HCT116 (cell line): ENCODE data around the gene ABCD1. TPM values are rescaled to one million over a fixed set of nuclear protein-coding genes. Genes with fewer than 3 reads are reported as not detected.

Source experiments
- ATAC-seq: fragments of 200-7000 bp; cut with Tn5 transposase; 2 replicates; pipeline ENCODE4 v1.9.1; 2020; ENCODE audit warnings: mild to moderate bottlenecking, moderate library complexity
- BruUV-seq: library from RNA; stranded (reverse); fragments of 400-500 nt; replicated peaks from 2 replicates; lab custom pipeline; 2021; lab: Mats Ljungman, UMichigan
- CTCF ChIA-PET: fragments of 300-600 bp; sonication (Branson Sonifier 250); formaldehyde crosslinking; loops from one replicate; lab custom pipeline; 2021; ENCODE audit warnings: antibody characterized with exemption; lab: Charles Lee
- POLR2A ChIA-PET: fragments of 300-600, 350-600 bp; sonication (Branson Sonifier 250); formaldehyde crosslinking; loops from one replicate; lab custom pipeline; 2021; ENCODE audit warnings: antibody characterized with exemption; lab: Charles Lee
- RAD21 ChIA-PET, 2 experiments: fragments of 300-600 bp; sonication (Branson Sonifier 250); formaldehyde crosslinking; loops; one replicate each; lab custom pipeline; 2023; ENCODE audit warnings: low total read pairs in 2 of 2; ENCODE audit not compliant: uncharacterized antibody in 2 of 2, unreplicated experiment in 2 of 2, low non-redundant PET in 1 of 2; lab: Charles Lee
- DNase-seq: peaks from one replicate; pipeline ENCODE4 v3.0.0-alpha.2; 2010; ENCODE audit warnings: low read depth, low spot score
- H2AFZ ChIP-seq: fragments of 200-600 bp; shearing (Covaris generic), sonication (generic); 2 replicates; pipeline ENCODE4 v1.6.1; 2017; ENCODE audit warnings: low read depth, mixed run types, mixed read lengths, antibody characterized with exemption, low read length; ENCODE audit not compliant: poor library complexity, severe bottlenecking
- H3K27ac ChIP-seq: 2 replicates; pipeline ENCODE4 v1.5.1; 2012; ENCODE audit warnings: low read depth, low read length
- H3K27me3 ChIP-seq: fragments of 200-600 bp; sonication (generic); 2 replicates; pipeline ENCODE4 v1.6.1; 2016; ENCODE audit warnings: mixed run types, low read length, mixed read lengths; ENCODE audit not compliant: insufficient read depth
- H3K36me3 ChIP-seq, 2 experiments: fragments of 200-500 bp in 1 of 2; fragments of 200-600 bp in 1 of 2; sonication (Bioruptor generic) in 1 of 2; sonication (generic) in 1 of 2; 2 replicates each; pipeline versions ENCODE4 v1.5.1 to v1.6.1; 2014 to 2016; ENCODE audit warnings: low read length in 2 of 2, inconsistent platforms in 1 of 2, mixed read lengths in 1 of 2, mixed run types in 1 of 2; ENCODE audit not compliant: insufficient read depth in 2 of 2, control insufficient read depth in 1 of 2
- H3K4me1 ChIP-seq, 2 experiments: fragments of 200-600 bp in 1 of 2; sonication (generic) in 1 of 2; 2 replicates each; pipeline versions ENCODE4 v1.5.1 to v1.6.1; 2012 to 2017; ENCODE audit warnings: low read length in 2 of 2, inconsistent platforms in 1 of 2, mild to moderate bottlenecking in 1 of 2, mixed read lengths in 1 of 2, mixed run types in 1 of 2, moderate library complexity in 1 of 2; ENCODE audit not compliant: insufficient read depth in 2 of 2, control insufficient read depth in 1 of 2
- H3K4me2 ChIP-seq: fragments of 200-600 bp; sonication (generic); 2 replicates; pipeline ENCODE4 v1.6.1; 2017; ENCODE audit warnings: mixed run types, low read length, mixed read lengths
- H3K4me3 ChIP-seq, 2 experiments: fragments of 200-600 bp in 1 of 2; sonication (generic) in 1 of 2; replicated peaks in 1 of 2; 2 replicates each; pipeline ENCODE4 v1.5.1; 2011 to 2016; ENCODE audit warnings: low read length in 2 of 2, control low read depth in 1 of 2, low read depth in 1 of 2, mild to moderate bottlenecking in 1 of 2, mixed read lengths in 1 of 2, mixed run types in 1 of 2
- H3K79me2 ChIP-seq: fragments of 200-600 bp; sonication (generic); 2 replicates; pipeline ENCODE4 v1.6.1; 2017; ENCODE audit warnings: mild to moderate bottlenecking, mixed run types, low read length, moderate library complexity, mixed read lengths; ENCODE audit not compliant: insufficient read depth
- H3K9ac ChIP-seq: fragments of 200-600 bp; sonication (generic); 2 replicates; pipeline ENCODE4 v1.6.1; 2016; ENCODE audit warnings: low read length, mixed read lengths
- H3K9me2 ChIP-seq: fragments of 200-600 bp; sonication (generic), shearing (Covaris generic); 2 replicates; pipeline ENCODE4 v1.6.1; 2017; ENCODE audit warnings: mixed run types, mild to moderate bottlenecking, moderate library complexity; ENCODE audit not compliant: insufficient read depth
- H3K9me3 ChIP-seq, 2 experiments: fragments of 200-500 bp in 1 of 2; fragments of 200-600 bp in 1 of 2; sonication (Bioruptor generic) in 1 of 2; sonication (generic) in 1 of 2; 2 replicates each; pipeline ENCODE4 v1.6.1; 2014 to 2017; ENCODE audit warnings: low read length in 2 of 2, mixed read lengths in 2 of 2, inconsistent platforms in 1 of 2, low read depth in 1 of 2, mild to moderate bottlenecking in 1 of 2, mixed run types in 1 of 2, moderate library complexity in 1 of 2; ENCODE audit not compliant: control insufficient read depth in 1 of 2, insufficient read depth in 1 of 2
- H4K20me1 ChIP-seq: fragments of 200-600 bp; sonication (generic), shearing (Covaris generic); 2 replicates; pipeline ENCODE4 v1.6.1; 2017; ENCODE audit warnings: mixed run types, mild to moderate bottlenecking, moderate library complexity; ENCODE audit not compliant: insufficient read depth
- ATF3 ChIP-seq: IDR thresholded peaks from 2 replicates; pipeline ENCODE4 v1.6.1; 2012
- CTCF ChIP-seq, 3 experiments: fragments of 200-600 bp in 1 of 3; sonication (generic) in 1 of 3; IDR thresholded peaks in 2 of 3; conservative IDR thresholded peaks in 1 of 3; 2 replicates each; pipeline ENCODE4 v1.5.1; 2012 to 2017; ENCODE audit warnings: low read depth in 2 of 3, low read length in 2 of 3, antibody characterized with exemption in 1 of 3, borderline replicate concordance in 1 of 3, control low read depth in 1 of 3, mild to moderate bottlenecking in 1 of 3, mixed read lengths in 1 of 3, mixed run types in 1 of 3, moderate library complexity in 1 of 3; ENCODE audit not compliant: insufficient read depth in 1 of 3
- ELF1 ChIP-seq: IDR thresholded peaks from 2 replicates; pipeline ENCODE4 v1.6.1; 2012; ENCODE audit warnings: low read depth, borderline replicate concordance
- EZH2 ChIP-seq: fragments of 200-600 bp; sonication (generic); IDR thresholded peaks from 2 replicates; pipeline ENCODE4 v1.6.1; 2017; ENCODE audit warnings: antibody characterized with exemption, mixed run types
- EZH2phosphoT487 ChIP-seq: fragments of 200-600 bp; IDR thresholded peaks from 2 replicates; pipeline ENCODE4 v1.6.1; 2018; ENCODE audit warnings: antibody characterized with exemption, borderline replicate concordance
- FOSL1 ChIP-seq: IDR thresholded peaks from 2 replicates; pipeline ENCODE4 v1.6.1; 2012; ENCODE audit warnings: low read depth
- JUND ChIP-seq: IDR thresholded peaks from 2 replicates; pipeline ENCODE4 v1.6.1; 2012
- POLR2A ChIP-seq: IDR thresholded peaks from 2 replicates; pipeline ENCODE4 v1.7.0; 2011; ENCODE audit warnings: borderline replicate concordance; ENCODE audit not compliant: insufficient read depth, insufficient read length; ENCODE audit errors: extremely low read depth
- POLR2AphosphoS5 ChIP-seq: IDR thresholded peaks from 2 replicates; pipeline ENCODE4 v1.6.1; 2011; ENCODE audit warnings: mild to moderate bottlenecking, low read depth, low read length, moderate library complexity
- RAD21 ChIP-seq: IDR thresholded peaks from 2 replicates; pipeline ENCODE4 v1.6.1; 2012; ENCODE audit warnings: low read depth, mild to moderate bottlenecking
- REST ChIP-seq: IDR thresholded peaks from 2 replicates; pipeline ENCODE4 v1.6.1; 2012; ENCODE audit warnings: low read depth
- SRF ChIP-seq: IDR thresholded peaks from 2 replicates; pipeline ENCODE4 v1.6.1; 2012; ENCODE audit warnings: low read depth
- ZNF274 ChIP-seq: fragments of 200-500 bp; sonication (Bioruptor generic); IDR thresholded peaks from 2 replicates; pipeline ENCODE4 v1.6.1; 2014; ENCODE audit warnings: mild to moderate bottlenecking, low read depth, low read length, inconsistent platforms
- intact Hi-C: fragments of 100-400 bp; cut with micrococcal nuclease; formaldehyde crosslinking; loops from 2 replicates; pipeline ENCODE4 v1.10.0; 2022
- total RNA-seq: library from RNA; stranded (reverse); gene quantifications from one replicate; pipeline ENCODE4 v1.2.1, GENCODE V29; 2021; ENCODE audit not compliant: unreplicated experiment
- TF ChIP-seq, protein P1 (sequence below): IDR thresholded peaks from 2 replicates; pipeline ENCODE4 v1.6.1; 2012

ABCD1 gene
- total RNA-seq, 1 experiment from 2014 or later, result 7.1 TPM

- TF ChIP-seq REST (no peak), RAD21 (no peak)
- TF ChIP-seq, protein P1, sequence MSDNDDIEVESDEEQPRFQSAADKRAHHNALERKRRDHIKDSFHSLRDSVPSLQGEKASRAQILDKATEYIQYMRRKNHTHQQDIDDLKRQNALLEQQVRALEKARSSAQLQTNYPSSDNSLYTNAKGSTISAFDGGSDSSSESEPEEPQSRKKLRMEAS, result no peak
These were observed 7.7 kb downstream of the ABCD1 start (continued) for GRCh38 chrX:153732401-153732800.

DNA sequence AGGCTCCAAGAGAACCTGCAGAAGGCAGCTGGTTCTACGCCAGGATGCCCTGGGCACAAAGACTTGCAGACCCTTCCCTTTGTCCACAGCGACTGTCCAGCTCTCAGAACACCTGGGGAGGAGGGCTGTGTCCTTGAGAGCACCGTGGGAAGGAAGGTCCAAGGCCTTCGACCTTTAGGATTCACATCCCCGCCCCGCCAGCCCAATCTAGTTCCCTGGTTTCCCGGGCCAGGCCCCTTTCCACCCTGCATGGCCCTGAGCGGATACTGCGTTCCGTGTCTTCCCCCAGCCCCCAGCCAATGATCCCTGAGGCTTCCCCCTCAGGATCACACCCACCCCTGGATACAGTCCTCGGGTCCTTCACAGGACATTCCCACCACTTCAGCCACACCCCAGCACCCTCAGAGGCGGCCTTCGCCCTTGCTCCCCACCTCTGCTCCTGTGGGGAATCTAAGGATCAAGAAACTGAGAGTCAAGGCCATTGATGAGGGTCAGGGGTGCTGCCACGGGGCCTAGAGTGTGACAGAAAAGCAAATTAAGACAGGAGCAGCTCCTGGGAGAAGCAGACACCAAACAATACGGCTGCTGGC, 9.1 kb downstream of the ABCD1 start:
- H3K9me3 ChIP-seq, result no peaks in the 10 kb centered on the region
- ATAC-seq, result no peak
- ChIA-PET POLR2A (no interaction called here), RAD21 (no interaction called here), CTCF (no interaction called here)
- intact Hi-C loops, result no loop called here
- H3K9ac ChIP-seq, result no peak overlapping the region
- H3K79me2 ChIP-seq, result no peaks in the 10 kb centered on the region
- peaks cover 0 to 9% of the 10 kb centered on the region in 2 experiments; a peak in 1 of 4 replicates for H3K4me1 ChIP-seq
- no peaks in the 10 kb centered on the region for H4K20me1 ChIP-seq
- DNase-seq, result no peak
- no peak overlapping the region for H3K4me2 ChIP-seq
- no peak overlapping the region for H3K27ac ChIP-seq
- no TSS peak for BruUV-seq
- no peaks in the 10 kb centered on the region for H3K9me2 ChIP-seq
- no peak overlapping the region for H3K4me3 ChIP-seq
- no peaks in the 10 kb centered on the region for H3K27me3 ChIP-seq
- no peak overlapping the region for H2AFZ ChIP-seq
- H3K36me3 ChIP-seq, result no peaks in the 10 kb centered on the region
- TF ChIP-seq JUND, result no peak
- TF ChIP-seq SRF, result no peak
- TF ChIP-seq ZNF274, result no peak
- no peak for TF ChIP-seq REST
- TF ChIP-seq EZH2, result no peak
- TF ChIP-seq CTCF (IDR thresholded peaks at IDR 0.05 in 2 of 3, conservative IDR thresholded peaks at IDR 0.05 in 1 of 3; ENCODE audit: borderline replicate concordance in 1 of 3, insufficient read depth in 1 of 3, low read depth in 2 of 3, low read length in 2 of 3), result no peak
- no peak for TF ChIP-seq ELF1
- TF ChIP-seq POLR2A, result no peak
- TF ChIP-seq POLR2AphosphoS5, result no peak
- TF ChIP-seq RAD21, result no peak
- no peak for TF ChIP-seq ATF3
- TF ChIP-seq EZH2phosphoT487, result no peak
- no peak for TF ChIP-seq FOSL1
